GM10248 (cell line): ENCODE data around the gene CNTN4.

Experiments used
- CTCF ChIA-PET: fragments of 300-600 bp; sonication (Branson Sonifier 250); formaldehyde crosslinking; extraction: SDS; loops from one replicate; lab custom pipeline; 2021; ENCODE audit warnings: antibody characterized with exemption; lab: Yijun Ruan, JAX
- POLR2A ChIA-PET: fragments of 350-650 bp; sonication (Branson Sonifier 250); formaldehyde crosslinking; extraction: SDS; loops from one replicate; lab custom pipeline; 2020; ENCODE audit warnings: antibody characterized with exemption; lab: Yijun Ruan, JAX
- DNase-seq: peaks from one replicate; pipeline ENCODE4 v3.0.0; 2012; ENCODE audit errors: extremely low spot score
- TF ChIP-seq, protein P1 (sequence below): IDR thresholded peaks from 2 replicates; pipeline ENCODE4 v1.5.1; 2012; ENCODE audit warnings: mild to moderate bottlenecking, low read depth; ENCODE audit errors: extremely low read depth, missing control alignments, control extremely low read depth

The CNTN4 gene

DNA sequence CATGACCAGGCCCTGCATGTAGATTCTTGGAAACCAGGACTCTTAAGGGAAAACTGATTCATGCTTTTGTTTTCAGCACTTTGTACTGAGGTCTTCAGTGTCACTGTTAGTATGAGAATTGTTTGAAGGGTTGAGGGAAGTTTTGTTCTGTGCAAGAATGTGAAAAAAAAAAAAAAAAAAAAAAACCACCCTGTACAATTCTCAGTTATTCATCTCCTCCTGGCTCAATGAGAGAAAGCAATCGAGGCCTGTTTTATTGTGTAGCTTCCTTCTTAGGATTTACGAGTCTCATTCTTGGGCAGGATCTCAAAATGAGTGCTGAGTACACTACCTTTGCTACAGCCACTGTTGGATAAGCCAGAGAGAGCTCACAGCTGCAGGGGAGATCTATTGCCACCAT, 469.5 kb downstream of the CNTN4 start:
- TF ChIP-seq, protein P1, sequence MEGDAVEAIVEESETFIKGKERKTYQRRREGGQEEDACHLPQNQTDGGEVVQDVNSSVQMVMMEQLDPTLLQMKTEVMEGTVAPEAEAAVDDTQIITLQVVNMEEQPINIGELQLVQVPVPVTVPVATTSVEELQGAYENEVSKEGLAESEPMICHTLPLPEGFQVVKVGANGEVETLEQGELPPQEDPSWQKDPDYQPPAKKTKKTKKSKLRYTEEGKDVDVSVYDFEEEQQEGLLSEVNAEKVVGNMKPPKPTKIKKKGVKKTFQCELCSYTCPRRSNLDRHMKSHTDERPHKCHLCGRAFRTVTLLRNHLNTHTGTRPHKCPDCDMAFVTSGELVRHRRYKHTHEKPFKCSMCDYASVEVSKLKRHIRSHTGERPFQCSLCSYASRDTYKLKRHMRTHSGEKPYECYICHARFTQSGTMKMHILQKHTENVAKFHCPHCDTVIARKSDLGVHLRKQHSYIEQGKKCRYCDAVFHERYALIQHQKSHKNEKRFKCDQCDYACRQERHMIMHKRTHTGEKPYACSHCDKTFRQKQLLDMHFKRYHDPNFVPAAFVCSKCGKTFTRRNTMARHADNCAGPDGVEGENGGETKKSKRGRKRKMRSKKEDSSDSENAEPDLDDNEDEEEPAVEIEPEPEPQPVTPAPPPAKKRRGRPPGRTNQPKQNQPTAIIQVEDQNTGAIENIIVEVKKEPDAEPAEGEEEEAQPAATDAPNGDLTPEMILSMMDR = no peak
- no peak for DNase-seq
- ChIA-PET POLR2A (no interaction called here), CTCF (interaction anchor here (0.6 to 1.5 kb wide), 3 partner anchors 9 to 36 kb away, joined by 3 to 5 read pairs (median 3); no protein-coding TSS in a partner anchor)

DNA sequence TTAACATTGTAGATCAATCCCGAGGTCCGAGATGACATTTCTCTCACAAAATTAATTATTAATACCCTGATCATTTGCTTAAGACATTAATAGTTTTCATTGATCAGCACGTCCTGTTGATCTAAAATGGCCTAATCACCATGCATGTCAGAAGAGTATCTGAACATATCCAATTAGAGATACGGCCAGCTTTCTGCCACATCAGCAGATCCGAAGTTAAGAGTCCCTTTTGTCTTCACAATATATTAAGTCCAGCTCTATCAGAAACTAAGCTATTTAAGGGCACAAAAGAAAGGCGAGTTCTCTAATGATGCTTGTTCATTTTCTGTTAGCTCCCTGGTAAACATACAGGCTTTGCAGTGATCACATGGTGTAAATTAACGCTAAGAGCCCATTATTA, 470.3 kb downstream of the CNTN4 start:
- ChIA-PET CTCF (interaction anchor here (0.6 to 1.5 kb wide), 2 partner anchors 17 to 35 kb away, joined by 3 to 5 read pairs; no protein-coding TSS in a partner anchor), POLR2A (no interaction called here)
- no peak for DNase-seq
- TF ChIP-seq, protein P1 = no peak

DNA sequence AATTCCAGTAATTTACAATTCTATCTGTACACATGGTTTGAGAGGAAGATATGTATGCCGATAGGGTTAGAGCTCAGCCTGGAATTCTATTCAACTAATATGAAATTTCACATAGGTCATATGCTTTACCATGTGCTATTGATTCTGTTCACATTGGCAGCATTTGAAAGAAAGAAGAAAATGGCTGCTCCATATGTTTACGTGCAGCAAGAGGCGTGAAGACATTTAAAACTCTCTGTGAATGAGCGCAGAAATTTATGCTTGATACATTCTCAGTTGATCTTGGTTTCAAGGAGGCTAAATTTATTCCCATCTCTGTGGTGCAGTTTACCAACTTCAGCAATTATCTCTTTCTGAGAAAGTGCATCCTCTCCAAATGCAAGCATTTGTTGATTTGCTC, 478.9 kb downstream of the CNTN4 start:
- POLR2A ChIA-PET = no interaction called here
- TF ChIP-seq, protein P1 = no peak
- DNase-seq = no peak
- CTCF ChIA-PET = interaction anchor here (1.4 kb wide), 2 partner anchors 10 to 12 kb away, joined by 3 read pairs; no protein-coding TSS in a partner anchor

DNA sequence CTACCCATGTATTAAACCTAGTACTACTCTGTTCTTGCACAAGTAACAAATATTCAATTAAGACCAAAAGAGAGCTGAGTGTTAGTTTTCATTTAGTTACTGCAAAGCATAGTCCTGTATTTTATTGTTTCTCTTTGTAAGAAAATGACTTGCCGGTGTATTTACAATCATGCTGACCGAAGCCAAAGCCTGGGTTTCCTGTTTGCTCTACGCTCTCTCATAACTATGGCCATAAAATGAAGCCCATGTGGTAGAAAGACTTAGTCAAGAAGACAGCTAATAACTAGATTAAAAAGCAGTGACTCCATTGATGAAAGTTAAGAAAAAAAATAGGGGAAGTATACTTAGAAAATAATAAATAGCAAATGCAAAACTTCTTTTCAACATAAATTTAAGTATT, 479.9 kb downstream of the CNTN4 start:
- TF ChIP-seq, protein P1 = no peak
- POLR2A ChIA-PET = no interaction called here
- DNase-seq = no peak
- CTCF ChIA-PET = interaction anchor here (1.3 kb wide), 1 partner anchor 23 kb away, joined by 4 read pairs; no protein-coding TSS in a partner anchor

DNA sequence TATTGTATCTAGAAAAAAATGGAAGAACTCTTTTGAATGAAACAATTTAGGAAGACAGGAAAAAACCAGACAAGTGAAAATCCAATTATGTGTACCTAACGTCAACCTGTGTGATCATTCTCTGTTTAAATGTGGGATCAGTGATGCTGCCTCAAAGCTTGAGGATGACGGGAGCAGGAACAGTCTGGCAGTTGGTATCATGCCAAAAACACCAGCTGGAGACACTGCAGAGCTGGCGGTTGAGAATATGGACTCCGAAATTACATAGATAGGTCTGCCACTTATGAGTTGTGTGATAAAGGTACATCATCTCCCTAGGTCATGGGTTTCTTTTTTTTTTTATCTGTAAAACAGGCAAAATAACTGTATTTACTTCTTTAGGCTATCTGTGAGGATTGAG, 480.5 kb downstream of the CNTN4 start:
- ChIA-PET POLR2A (no interaction called here), CTCF (interaction anchor here (1.3 kb wide), 1 partner anchor 23 kb away, joined by 4 read pairs; no protein-coding TSS in a partner anchor)
- no peak for DNase-seq
- TF ChIP-seq, protein P1 = no peak

DNA sequence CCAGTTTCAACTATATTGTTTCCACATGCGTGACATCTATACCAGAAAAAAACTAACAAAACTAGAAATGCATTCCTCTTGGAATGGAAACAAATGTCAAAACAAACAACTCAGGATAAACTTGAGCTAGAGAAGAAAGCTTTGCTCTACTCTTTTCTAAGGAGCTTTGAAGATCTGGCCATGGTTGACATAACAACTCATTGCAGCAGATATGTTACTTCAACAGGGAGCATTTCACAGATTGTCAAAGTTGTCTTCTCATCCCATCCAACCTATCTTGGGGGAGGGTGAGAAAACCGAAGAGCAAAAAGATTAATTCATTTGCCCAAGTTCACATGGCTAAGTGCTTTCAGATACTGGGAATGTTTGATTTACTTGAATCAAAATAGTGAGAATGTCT, 484.4 kb downstream of the CNTN4 start:
- no peak for DNase-seq
- TF ChIP-seq, protein P1 = no peak
- POLR2A ChIA-PET = no interaction called here
- CTCF ChIA-PET = no interaction called here
